ACC112 (cell line): Measurements from ENCODE around the gene GUCA2A.

Experiments
- H2AFZ ChIP-seq: fragments of 200-600 bp; sonication (generic); one replicate; pipeline ENCODE4 v1.6.0; 2017; ENCODE audit warnings: antibody characterized with exemption, low read length; ENCODE audit not compliant: unreplicated experiment
- H3K27ac ChIP-seq: fragments of 200-600 bp; sonication (generic); 2 replicates; pipeline ENCODE4 v1.5.1; 2014; ENCODE audit warnings: low read depth, mild to moderate bottlenecking, antibody characterized with exemption, low read length, moderate library complexity
- H3K27me3 ChIP-seq: fragments of 200-600 bp; sonication (generic); 2 replicates; pipeline ENCODE4 v1.6.1; 2014; ENCODE audit warnings: mild to moderate bottlenecking, antibody characterized with exemption, low read length, moderate library complexity, mixed read lengths; ENCODE audit not compliant: insufficient read depth
- H3K36me3 ChIP-seq: fragments of 200-600 bp; sonication (generic); 2 replicates; pipeline ENCODE4 v1.6.1; 2016; ENCODE audit warnings: mild to moderate bottlenecking, antibody characterized with exemption, low read length, moderate library complexity, mixed read lengths; ENCODE audit not compliant: insufficient read depth
- H3K4me1 ChIP-seq: fragments of 200-600 bp; sonication (generic); one replicate; pipeline ENCODE4 v1.6.1; 2016; ENCODE audit warnings: low read length, mixed read lengths; ENCODE audit not compliant: insufficient read depth, unreplicated experiment, control insufficient read depth
- H3K4me3 ChIP-seq: fragments of 200-600 bp; sonication (generic); 2 replicates; pipeline ENCODE4 v1.5.1; 2014; ENCODE audit warnings: mild to moderate bottlenecking, low read depth, low read length
- H3K79me2 ChIP-seq: fragments of 200-600 bp; sonication (generic); one replicate; pipeline ENCODE4 v1.6.0; 2016; ENCODE audit warnings: low read length; ENCODE audit not compliant: control insufficient read depth, unreplicated experiment, insufficient read depth

Gene GUCA2A

DNA sequence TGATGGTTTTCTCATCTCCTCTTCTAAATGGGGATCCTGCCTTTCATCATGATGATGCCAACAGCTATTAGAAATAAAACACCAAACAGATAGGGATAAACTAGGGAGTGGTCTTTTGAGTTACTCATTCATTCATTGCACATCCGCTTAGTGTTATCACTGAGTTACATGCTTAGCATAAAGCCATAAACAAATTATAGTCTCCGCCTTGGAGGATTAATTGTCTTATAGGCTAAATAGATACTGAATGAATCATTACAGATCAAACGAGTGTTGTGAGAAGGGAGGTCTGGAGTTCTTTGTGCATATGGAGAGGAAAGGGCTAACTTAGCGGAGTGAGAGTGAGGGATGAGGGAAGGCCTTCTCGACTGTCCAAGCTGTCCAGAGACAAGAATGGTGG lies 31.2 kb downstream of the GUCA2A start:
- Histone ChIP-seq H3K36me3 (no peaks in the 10 kb centered on the region), H3K27ac (no peak overlapping the region), H3K79me2 (no peaks in the 10 kb centered on the region), H3K4me3 (no peak overlapping the region), H3K27me3 (peaks cover 79% of the 10 kb centered on the region), H3K4me1 (no peaks in the 10 kb centered on the region), H2AFZ (no peak overlapping the region)

DNA sequence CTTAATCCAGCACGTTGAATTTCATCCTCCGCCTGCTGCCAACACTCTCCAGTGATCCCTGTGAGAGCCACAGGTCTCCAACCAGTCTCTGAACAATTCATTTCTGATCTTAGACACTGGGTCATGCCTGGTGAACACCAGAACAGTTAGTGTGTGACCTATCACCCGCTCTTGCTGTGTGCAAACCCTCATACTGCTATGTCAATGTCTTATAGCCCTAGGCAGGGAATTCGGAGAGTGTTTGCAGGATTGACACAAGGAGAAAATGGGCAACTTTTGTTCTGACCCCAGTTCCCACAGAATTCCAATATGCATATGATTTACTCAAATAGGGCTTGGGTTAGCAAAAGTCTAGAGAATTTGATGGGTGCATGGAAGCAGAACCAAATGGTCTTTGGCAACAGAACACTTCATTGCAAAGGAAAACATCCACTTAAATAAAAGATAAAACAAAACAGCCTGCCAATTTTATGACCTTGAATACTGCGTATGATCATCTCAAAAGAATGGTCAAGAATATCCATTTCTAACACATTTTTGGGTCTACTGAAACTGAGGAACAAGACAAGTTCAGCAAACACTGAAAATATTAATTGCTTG lies 34.4 kb downstream of the GUCA2A start:
- no peak overlapping the region for H3K4me3 ChIP-seq
- H2AFZ ChIP-seq: no peak overlapping the region
- no peaks in the 10 kb centered on the region for H3K79me2 ChIP-seq
- no peaks in the 10 kb centered on the region for H3K36me3 ChIP-seq
- H3K4me1 ChIP-seq: no peaks in the 10 kb centered on the region
- H3K27ac ChIP-seq: no peak overlapping the region
- peaks cover 76% of the 10 kb centered on the region for H3K27me3 ChIP-seq

- Histone ChIP-seq H3K36me3 (no peaks in the 10 kb centered on the region), H3K27ac (no peak overlapping the region), H2AFZ (no peak overlapping the region), H3K79me2 (no peaks in the 10 kb centered on the region), H3K4me1 (no peaks in the 10 kb centered on the region), H3K4me3 (no peak overlapping the region), H3K27me3 (peaks cover 66% of the 10 kb centered on the region)
These were observed 35.6 kb downstream of the GUCA2A start for GRCh38 chr1:42128964-42129363.

- Histone ChIP-seq H3K79me2 (no peaks in the 10 kb centered on the region), H2AFZ (no peak overlapping the region), H3K4me1 (no peaks in the 10 kb centered on the region), H3K36me3 (no peaks in the 10 kb centered on the region), H3K27me3 (peaks cover 61% of the 10 kb centered on the region), H3K4me3 (no peak overlapping the region), H3K27ac (no peak overlapping the region)
These were observed 36.0 kb downstream of the GUCA2A start for GRCh38 chr1:42128499-42128898.

- peaks cover 59% of the 10 kb centered on the region for H3K27me3 ChIP-seq
- H3K79me2 ChIP-seq: no peaks in the 10 kb centered on the region
- H3K4me1 ChIP-seq: no peaks in the 10 kb centered on the region
- no peak overlapping the region for H3K4me3 ChIP-seq
- H2AFZ ChIP-seq: no peak overlapping the region
- H3K36me3 ChIP-seq: no peaks in the 10 kb centered on the region
- no peak overlapping the region for H3K27ac ChIP-seq
These were observed 36.8 kb downstream of the GUCA2A start for GRCh38 chr1:42127767-42128166.

DNA sequence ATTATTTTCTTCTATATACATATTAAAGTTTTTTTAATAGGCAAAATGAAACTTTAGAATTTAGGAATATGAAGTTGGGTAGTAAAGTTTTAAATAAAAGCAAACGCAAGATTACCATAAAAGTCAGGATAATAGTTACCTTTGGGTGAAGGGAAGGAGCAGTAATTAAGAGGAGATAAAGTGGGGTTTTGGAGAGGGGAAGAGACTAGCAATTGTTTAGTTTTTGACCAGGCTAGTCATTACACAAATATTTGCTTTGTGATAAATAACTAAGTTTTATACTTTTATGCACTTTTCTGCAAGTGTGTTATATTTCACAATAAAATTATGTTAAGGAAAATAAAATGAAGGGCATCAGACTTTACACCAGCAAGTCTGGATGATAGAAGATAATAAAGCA lies 39.0 kb downstream of the GUCA2A start:
- Histone ChIP-seq H3K79me2 (no peaks in the 10 kb centered on the region), H3K4me3 (no peak overlapping the region), H3K36me3 (no peaks in the 10 kb centered on the region), H3K27me3 (peaks cover 58% of the 10 kb centered on the region), H2AFZ (no peak overlapping the region), H3K27ac (no peak overlapping the region), H3K4me1 (no peaks in the 10 kb centered on the region)

- H3K79me2 ChIP-seq: no peaks in the 10 kb centered on the region
- no peak overlapping the region for H3K4me3 ChIP-seq
- no peak overlapping the region for H2AFZ ChIP-seq
- H3K36me3 ChIP-seq: no peaks in the 10 kb centered on the region
- peaks cover 53% of the 10 kb centered on the region for H3K27me3 ChIP-seq
- no peaks in the 10 kb centered on the region for H3K4me1 ChIP-seq
- no peak overlapping the region for H3K27ac ChIP-seq
These were observed 42.1 kb downstream of the GUCA2A start for GRCh38 chr1:42122408-42122807.

DNA sequence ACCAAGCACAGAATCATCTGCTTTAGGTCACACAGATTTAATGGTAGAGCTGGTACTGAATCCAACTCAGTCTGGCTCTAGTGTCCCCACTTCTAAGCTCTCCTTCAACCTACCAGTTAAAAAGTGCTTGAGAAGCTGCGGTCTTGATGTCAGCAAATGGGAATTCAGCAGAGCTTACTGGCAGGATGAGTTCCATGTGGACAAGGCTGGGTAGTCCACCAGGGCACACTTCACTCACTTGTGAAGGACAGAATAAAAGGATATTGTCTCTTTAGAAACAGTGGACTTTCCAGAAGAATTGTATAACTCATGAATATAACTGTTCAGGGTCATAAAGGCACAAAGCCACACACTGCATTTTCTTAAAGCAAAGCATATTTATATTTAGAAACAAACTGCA lies 46.4 kb downstream of the GUCA2A start:
- Histone ChIP-seq H3K27ac (no peak overlapping the region), H3K4me1 (no peaks in the 10 kb centered on the region), H2AFZ (no peak overlapping the region), H3K4me3 (no peak overlapping the region), H3K27me3 (peaks cover 58% of the 10 kb centered on the region), H3K79me2 (no peaks in the 10 kb centered on the region), H3K36me3 (no peaks in the 10 kb centered on the region)

DNA sequence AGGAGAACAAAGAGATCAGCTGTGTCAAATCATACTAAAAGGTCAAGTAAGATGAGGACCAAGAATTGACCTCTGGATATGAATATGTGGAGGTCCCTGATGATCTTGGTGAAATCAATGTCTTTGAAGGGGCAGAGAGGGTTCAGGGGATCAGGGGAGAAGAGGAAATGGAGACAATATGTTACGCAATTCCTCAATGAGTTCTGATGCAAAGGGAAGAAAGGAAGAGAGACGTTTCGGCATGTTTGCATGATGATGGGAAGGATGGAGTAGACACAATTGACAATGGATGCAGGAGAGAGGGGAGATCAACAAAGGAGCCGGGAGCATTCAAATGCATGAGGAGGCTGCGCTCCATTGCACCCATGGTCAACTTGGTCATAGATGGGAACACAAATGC lies 47.3 kb downstream of the GUCA2A start:
- no peak overlapping the region for H2AFZ ChIP-seq
- no peak overlapping the region for H3K27ac ChIP-seq
- H3K36me3 ChIP-seq: no peaks in the 10 kb centered on the region
- H3K79me2 ChIP-seq: no peaks in the 10 kb centered on the region
- H3K4me3 ChIP-seq: no peak overlapping the region
- H3K27me3 ChIP-seq: peaks cover 62% of the 10 kb centered on the region
- H3K4me1 ChIP-seq: no peaks in the 10 kb centered on the region

- Histone ChIP-seq H3K4me1 (no peaks in the 10 kb centered on the region), H3K27me3 (peaks cover 66% of the 10 kb centered on the region)
These were observed 50.3 kb downstream of the GUCA2A start for GRCh38 chr1:42114229-42114628.

More at GRCh38 chr1:42114229-42114628, 50.3 kb downstream of the GUCA2A start:
- H3K27ac ChIP-seq: no peak overlapping the region
- no peaks in the 10 kb centered on the region for H3K79me2 ChIP-seq
- H2AFZ ChIP-seq: no peak overlapping the region
- no peaks in the 10 kb centered on the region for H3K36me3 ChIP-seq
- no peak overlapping the region for H3K4me3 ChIP-seq
